GM06990 (cell line): ENCODE results near the gene NFYA.

ENCODE experiments used
- DNase-seq: peaks from one replicate; pipeline ENCODE4 v3.0.0-alpha.2; 2011; ENCODE audit not compliant: insufficient read length; ENCODE audit errors: extremely low read depth
- H3K27me3 ChIP-seq: replicated peaks from 2 replicates; pipeline ENCODE4 v1.6.0; 2011; ENCODE audit warnings: low read length; ENCODE audit not compliant: control insufficient read depth, insufficient read depth
- H3K36me3 ChIP-seq: 2 replicates; pipeline ENCODE4 v1.5.1; 2011; ENCODE audit warnings: low read length; ENCODE audit not compliant: control insufficient read depth, insufficient read depth
- H3K4me3 ChIP-seq: replicated peaks from 2 replicates; pipeline ENCODE4 v1.5.1; 2011; ENCODE audit warnings: low read depth, mild to moderate bottlenecking, control low read depth, low read length
- CTCF ChIP-seq: IDR thresholded peaks from 2 replicates; pipeline ENCODE4 v1.5.1; 2011; ENCODE audit warnings: low read length, control low read depth, mild to moderate bottlenecking, inconsistent platforms; ENCODE audit not compliant: insufficient read depth, poor library complexity, severe bottlenecking

The NFYA gene

GRCh38 chr6:41028561-41029412 lies 44.0 kb upstream of the NFYA start:
- no peak for DNase-seq
- Histone ChIP-seq H3K27me3 (no peaks in the 10 kb centered on the region), H3K36me3 (no peaks in the 10 kb centered on the region), H3K4me3 (peak overlapping the region; percentile 60)
- TF ChIP-seq CTCF = no peak

GRCh38 chr6:41032830-41033229 lies 39.9 kb upstream of the NFYA start:
- Histone ChIP-seq H3K27me3 (no peaks in the 10 kb centered on the region), H3K36me3 (no peaks in the 10 kb centered on the region), H3K4me3 (no peak overlapping the region)
- no peak for TF ChIP-seq CTCF
- DNase-seq = no peak

- Histone ChIP-seq H3K4me3 (no peak overlapping the region), H3K27me3 (no peaks in the 10 kb centered on the region), H3K36me3 (no peaks in the 10 kb centered on the region)
- no peak for TF ChIP-seq CTCF
- no peak for DNase-seq
Observed at GRCh38 chr6:41033776-41034175, 39.0 kb upstream of the NFYA start.

GRCh38 chr6:41036186-41036585 lies 36.6 kb upstream of the NFYA start:
- no peak overlapping the region for H3K4me3 ChIP-seq
- TF ChIP-seq CTCF = no peak
- DNase-seq = no peak
- H3K36me3 ChIP-seq = no peaks in the 10 kb centered on the region
- H3K27me3 ChIP-seq = no peaks in the 10 kb centered on the region

GRCh38 chr6:41036601-41037000 lies 36.2 kb upstream of the NFYA start:
- H3K27me3 ChIP-seq = no peaks in the 10 kb centered on the region
- DNase-seq = no peak
- no peak for TF ChIP-seq CTCF

More at GRCh38 chr6:41036601-41037000, 36.2 kb upstream of the NFYA start:
- H3K36me3 ChIP-seq = no peaks in the 10 kb centered on the region
- H3K4me3 ChIP-seq = no peak overlapping the region
